ENCODE results near the gene MRTFB.

- TF ChIP-seq, protein P1, sequence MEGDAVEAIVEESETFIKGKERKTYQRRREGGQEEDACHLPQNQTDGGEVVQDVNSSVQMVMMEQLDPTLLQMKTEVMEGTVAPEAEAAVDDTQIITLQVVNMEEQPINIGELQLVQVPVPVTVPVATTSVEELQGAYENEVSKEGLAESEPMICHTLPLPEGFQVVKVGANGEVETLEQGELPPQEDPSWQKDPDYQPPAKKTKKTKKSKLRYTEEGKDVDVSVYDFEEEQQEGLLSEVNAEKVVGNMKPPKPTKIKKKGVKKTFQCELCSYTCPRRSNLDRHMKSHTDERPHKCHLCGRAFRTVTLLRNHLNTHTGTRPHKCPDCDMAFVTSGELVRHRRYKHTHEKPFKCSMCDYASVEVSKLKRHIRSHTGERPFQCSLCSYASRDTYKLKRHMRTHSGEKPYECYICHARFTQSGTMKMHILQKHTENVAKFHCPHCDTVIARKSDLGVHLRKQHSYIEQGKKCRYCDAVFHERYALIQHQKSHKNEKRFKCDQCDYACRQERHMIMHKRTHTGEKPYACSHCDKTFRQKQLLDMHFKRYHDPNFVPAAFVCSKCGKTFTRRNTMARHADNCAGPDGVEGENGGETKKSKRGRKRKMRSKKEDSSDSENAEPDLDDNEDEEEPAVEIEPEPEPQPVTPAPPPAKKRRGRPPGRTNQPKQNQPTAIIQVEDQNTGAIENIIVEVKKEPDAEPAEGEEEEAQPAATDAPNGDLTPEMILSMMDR (IDR thresholded peaks at IDR 0.05), result no peak
- TF ChIP-seq POLR2A (IDR thresholded peaks at IDR 0.05), result no peak
These were observed 30.3 kb downstream of the MRTFB start for GRCh38 chr16:14101415-14101814.
